Sigmoid colon (tissue), 4 donors: Measurements from ENCODE around the gene PRR19.
A peak's percentile ranks its signal among the peaks of the same experiment; 100 is the strongest.

Source experiments
- EP300 ChIP-seq, 4 donors: sonication (generic); formaldehyde crosslinking; IDR thresholded peaks; one replicate each; pipeline ENCODE4 v1.6.1; 2017; ENCODE audit warnings: antibody characterized with exemption in 4 of 4
- POLR2A ChIP-seq, 2 donors: fragments of 450-650 bp; IDR thresholded peaks; one replicate each; pipeline ENCODE4 v1.6.1; 2016; ENCODE audit warnings: antibody characterized with exemption in 2 of 2, mild to moderate bottlenecking in 2 of 2, moderate library complexity in 2 of 2
- TF ChIP-seq, protein P1 (sequence below), 4 experiments: fragments of 450-650 bp in 3 of 4; fragments of 200-600 bp in 1 of 4; IDR thresholded peaks; one replicate each; pipeline ENCODE4 v1.5.1; 2016 to 2019; ENCODE audit warnings: antibody characterized with exemption in 4 of 4, mild to moderate bottlenecking in 3 of 4, moderate library complexity in 2 of 4

DNA sequence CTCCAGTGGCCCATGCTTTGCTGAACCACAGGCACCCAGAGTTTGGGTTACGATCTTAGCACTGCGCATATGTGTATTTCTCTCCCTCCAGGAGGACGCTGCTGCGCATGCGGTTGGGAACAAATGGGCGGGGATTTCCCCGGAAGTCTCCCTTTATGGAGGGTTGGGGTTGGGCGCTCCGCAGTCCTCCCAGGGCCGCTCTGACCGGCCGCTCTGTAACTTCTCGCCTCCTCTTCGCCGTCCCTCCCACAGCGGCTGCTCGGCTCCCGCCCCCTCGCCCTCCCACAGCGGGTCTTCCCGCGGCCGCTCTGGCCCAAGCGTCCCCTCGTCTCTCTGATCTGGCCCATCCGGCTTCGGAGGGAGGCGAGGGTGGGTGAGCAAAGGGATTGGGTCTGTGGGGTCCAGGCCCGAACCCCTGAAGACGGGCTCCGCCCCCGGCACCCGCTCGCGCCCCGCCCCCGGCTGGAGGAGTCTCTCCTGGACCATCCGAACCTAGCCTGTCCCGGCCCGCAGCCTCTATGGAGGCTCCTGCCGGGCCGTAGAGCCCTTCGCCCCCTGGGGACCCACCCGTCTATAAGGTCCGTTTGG lies 23.5 kb downstream of the PRR19 start, which contains the start of gene MEGF8:
- TF ChIP-seq POLR2A (IDR thresholded peaks at IDR 0.05) (peak; percentile 52 to 55), EP300 (IDR thresholded peaks at IDR 0.05) (no peak)
- TF ChIP-seq, protein P1, sequence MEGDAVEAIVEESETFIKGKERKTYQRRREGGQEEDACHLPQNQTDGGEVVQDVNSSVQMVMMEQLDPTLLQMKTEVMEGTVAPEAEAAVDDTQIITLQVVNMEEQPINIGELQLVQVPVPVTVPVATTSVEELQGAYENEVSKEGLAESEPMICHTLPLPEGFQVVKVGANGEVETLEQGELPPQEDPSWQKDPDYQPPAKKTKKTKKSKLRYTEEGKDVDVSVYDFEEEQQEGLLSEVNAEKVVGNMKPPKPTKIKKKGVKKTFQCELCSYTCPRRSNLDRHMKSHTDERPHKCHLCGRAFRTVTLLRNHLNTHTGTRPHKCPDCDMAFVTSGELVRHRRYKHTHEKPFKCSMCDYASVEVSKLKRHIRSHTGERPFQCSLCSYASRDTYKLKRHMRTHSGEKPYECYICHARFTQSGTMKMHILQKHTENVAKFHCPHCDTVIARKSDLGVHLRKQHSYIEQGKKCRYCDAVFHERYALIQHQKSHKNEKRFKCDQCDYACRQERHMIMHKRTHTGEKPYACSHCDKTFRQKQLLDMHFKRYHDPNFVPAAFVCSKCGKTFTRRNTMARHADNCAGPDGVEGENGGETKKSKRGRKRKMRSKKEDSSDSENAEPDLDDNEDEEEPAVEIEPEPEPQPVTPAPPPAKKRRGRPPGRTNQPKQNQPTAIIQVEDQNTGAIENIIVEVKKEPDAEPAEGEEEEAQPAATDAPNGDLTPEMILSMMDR (IDR thresholded peaks at IDR 0.05), result peak in 1 of 4 experiments; percentile 81
